ENCODE data around the gene RPH3AL.

DNA sequence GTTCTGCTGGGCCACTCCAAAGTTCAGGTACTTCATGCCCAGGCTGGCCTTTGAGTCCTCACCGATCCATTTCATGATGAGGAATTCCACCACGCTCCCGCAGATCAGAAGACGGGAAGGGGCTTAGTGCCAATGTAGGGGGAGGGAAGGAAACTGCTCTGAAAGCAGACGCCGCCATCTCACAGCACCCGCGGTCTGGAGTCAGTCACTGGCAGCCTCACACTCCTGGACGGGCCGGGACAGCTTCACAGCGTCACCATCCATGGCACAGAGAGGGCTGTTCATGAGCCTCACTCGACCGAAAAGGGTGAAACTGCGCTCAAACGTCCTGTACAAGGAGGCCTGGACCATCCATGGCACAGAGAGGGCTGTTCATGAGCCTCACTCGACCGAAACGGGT lies 62.0 kb downstream of the RPH3AL start:
- TF ChIP-seq EZH2 (IDR thresholded peaks at IDR 0.05; ENCODE audit: low read length, unreplicated experiment) (no peak), EZH2phosphoT487 (IDR thresholded peaks at IDR 0.05; ENCODE audit: borderline replicate concordance, low read length) (no peak)
- TF ChIP-seq, protein P1, sequence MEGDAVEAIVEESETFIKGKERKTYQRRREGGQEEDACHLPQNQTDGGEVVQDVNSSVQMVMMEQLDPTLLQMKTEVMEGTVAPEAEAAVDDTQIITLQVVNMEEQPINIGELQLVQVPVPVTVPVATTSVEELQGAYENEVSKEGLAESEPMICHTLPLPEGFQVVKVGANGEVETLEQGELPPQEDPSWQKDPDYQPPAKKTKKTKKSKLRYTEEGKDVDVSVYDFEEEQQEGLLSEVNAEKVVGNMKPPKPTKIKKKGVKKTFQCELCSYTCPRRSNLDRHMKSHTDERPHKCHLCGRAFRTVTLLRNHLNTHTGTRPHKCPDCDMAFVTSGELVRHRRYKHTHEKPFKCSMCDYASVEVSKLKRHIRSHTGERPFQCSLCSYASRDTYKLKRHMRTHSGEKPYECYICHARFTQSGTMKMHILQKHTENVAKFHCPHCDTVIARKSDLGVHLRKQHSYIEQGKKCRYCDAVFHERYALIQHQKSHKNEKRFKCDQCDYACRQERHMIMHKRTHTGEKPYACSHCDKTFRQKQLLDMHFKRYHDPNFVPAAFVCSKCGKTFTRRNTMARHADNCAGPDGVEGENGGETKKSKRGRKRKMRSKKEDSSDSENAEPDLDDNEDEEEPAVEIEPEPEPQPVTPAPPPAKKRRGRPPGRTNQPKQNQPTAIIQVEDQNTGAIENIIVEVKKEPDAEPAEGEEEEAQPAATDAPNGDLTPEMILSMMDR (conservative IDR thresholded peaks at IDR 0.05; ENCODE audit: low read depth, low read length): no peak

All from PC-3 (cell line).